Panc1 (cell line): ENCODE measurements around the gene PLEKHO1.

ENCODE experiments used
- TCF7L2 ChIP-seq: IDR thresholded peaks from 2 replicates; pipeline ENCODE4 v1.6.1; 2011; ENCODE audit warnings: mild to moderate bottlenecking, low read depth, low read length, inconsistent platforms
- TF ChIP-seq, protein P1 (sequence below): fragments of 450-650 bp; IDR thresholded peaks from 2 replicates; pipeline ENCODE4 v1.5.1; 2017; ENCODE audit warnings: mild to moderate bottlenecking

DNA sequence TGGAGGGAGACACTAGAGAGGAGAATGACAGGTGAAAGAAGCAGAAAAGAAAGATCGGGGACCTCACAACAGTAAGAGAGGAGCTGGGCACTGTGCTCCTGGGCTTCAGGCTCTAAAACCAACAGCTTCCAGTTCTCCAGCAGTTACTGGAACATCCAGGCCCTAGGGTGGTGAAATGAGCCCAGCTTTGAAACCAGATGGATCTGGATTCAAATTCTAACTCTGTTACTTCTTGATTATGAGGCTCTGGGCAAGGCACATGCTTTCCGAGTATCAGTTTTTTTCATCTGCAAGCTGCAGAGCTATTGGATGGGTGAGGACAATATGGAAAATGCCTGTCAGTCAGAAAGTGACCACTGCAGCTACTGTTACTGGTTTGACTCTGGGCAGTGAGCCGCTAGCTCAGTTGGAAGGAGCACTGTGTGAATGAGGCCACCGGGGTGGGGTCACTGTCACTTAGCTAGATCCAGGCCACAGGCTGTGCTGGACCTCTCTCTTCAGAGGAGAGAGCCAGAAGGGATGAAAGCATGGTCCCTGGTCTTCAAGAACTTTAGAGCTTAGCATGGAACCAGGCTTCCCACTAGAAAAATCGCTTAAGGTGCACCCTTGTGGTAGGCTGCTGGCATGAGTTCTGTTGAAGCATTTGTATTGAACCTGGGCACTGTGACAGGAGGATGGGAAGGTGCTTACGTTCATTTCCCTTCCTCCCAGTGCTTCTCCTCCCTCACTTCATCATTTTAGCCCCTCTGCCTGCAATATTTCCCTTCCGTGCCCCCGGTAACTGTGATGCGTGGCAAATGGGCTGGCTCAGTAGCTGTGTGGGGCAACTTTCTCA lies 12.2 kb downstream of the PLEKHO1 start:
- TF ChIP-seq, protein P1, sequence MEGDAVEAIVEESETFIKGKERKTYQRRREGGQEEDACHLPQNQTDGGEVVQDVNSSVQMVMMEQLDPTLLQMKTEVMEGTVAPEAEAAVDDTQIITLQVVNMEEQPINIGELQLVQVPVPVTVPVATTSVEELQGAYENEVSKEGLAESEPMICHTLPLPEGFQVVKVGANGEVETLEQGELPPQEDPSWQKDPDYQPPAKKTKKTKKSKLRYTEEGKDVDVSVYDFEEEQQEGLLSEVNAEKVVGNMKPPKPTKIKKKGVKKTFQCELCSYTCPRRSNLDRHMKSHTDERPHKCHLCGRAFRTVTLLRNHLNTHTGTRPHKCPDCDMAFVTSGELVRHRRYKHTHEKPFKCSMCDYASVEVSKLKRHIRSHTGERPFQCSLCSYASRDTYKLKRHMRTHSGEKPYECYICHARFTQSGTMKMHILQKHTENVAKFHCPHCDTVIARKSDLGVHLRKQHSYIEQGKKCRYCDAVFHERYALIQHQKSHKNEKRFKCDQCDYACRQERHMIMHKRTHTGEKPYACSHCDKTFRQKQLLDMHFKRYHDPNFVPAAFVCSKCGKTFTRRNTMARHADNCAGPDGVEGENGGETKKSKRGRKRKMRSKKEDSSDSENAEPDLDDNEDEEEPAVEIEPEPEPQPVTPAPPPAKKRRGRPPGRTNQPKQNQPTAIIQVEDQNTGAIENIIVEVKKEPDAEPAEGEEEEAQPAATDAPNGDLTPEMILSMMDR, result no peak
- no peak for TF ChIP-seq TCF7L2
